Measurements from ENCODE around the gene DOK3.

DOK3 gene

DNA sequence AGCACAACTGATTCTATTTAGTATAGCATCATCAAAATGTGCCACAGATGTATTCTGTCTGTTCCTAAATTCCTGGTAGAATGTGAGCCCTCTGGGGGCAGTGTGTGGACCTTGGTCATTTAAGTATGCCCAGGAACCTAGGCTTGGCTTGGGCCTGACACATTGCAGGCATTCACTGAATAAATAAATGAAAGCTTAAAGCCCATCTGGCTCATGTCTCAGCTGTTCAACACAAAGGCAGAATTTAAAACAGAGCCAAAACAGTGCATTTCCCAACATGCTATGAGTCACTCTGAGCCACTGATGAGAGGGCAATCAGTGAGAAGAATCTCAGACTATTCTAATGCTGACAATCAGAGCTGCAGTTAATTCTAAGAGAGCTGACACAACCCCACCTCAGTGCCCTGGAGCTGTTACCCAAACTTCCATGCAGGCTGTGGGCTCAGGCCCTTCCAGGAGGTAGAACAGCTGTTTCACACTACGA lies 36.7 kb upstream of the DOK3 start:
- Histone ChIP-seq H2BK120ac (ENCODE audit: low read depth, low read length) (no peak overlapping the region), H3K14ac (ENCODE audit: low read length in 2 of 2) (no peak overlapping the region), H2AK5ac (ENCODE audit: low read length, severe bottlenecking) (peak overlapping the region; percentile 24), H2BK12ac (ENCODE audit: low read length in 2 of 2) (no peak overlapping the region), H3K23ac (ENCODE audit: low read length in 2 of 2) (no peak overlapping the region), H3K9me3 (ENCODE audit: control insufficient read depth, low read length) (no peaks in the 10 kb centered on the region), H2AFZ (ENCODE audit: low read depth, low read length) (no peak overlapping the region), H2BK5ac (ENCODE audit: low read depth, low read length, poor library complexity, severe bottlenecking) (no peak overlapping the region), H2BK15ac (ENCODE audit: low read depth, poor library complexity, severe bottlenecking) (no peak overlapping the region), H3K79me1 (replicated peaks; ENCODE audit: low read length, poor library complexity, severe bottlenecking) (peaks cover 14% of the 10 kb centered on the region), H3K4me1 (ENCODE audit: control insufficient read depth, insufficient read depth, low read depth, low read length) (peaks cover 16% of the 10 kb centered on the region), H3K4ac (ENCODE audit: low read depth in 1 of 2, low read length in 2 of 2) (no peak overlapping the region), H3K4me2 (ENCODE audit: low read length, poor library complexity, severe bottlenecking) (no peak overlapping the region), H4K91ac (ENCODE audit: low read length) (no peak overlapping the region), H3K9ac (ENCODE audit: low read length) (peak overlapping the region; percentile 80), H3K27me3 (ENCODE audit: control insufficient read depth in 1 of 2, insufficient read depth in 1 of 2, low read length in 2 of 2) (no peaks in the 10 kb centered on the region), H3K27ac (ENCODE audit: low read length, poor library complexity, severe bottlenecking) (peak overlapping the region; percentile 89), H4K8ac (ENCODE audit: low read length) (no peak overlapping the region), H3K18ac (ENCODE audit: low read depth in 1 of 2, low read length in 2 of 2) (peak overlapping the region in 1 of 2 experiments; percentile 80), H3K36me3 (ENCODE audit: control insufficient read depth in 1 of 2, insufficient read depth in 2 of 2, low read depth in 1 of 2, low read length in 2 of 2) (peaks cover 8 to 17% of the 10 kb centered on the region in 2 experiments), H3K4me3 (ENCODE audit: insufficient read depth in 1 of 2, low read depth in 1 of 2, low read length in 2 of 2) (peak overlapping the region in 1 of 2 experiments; percentile 50)
- DNase-seq: peak; percentile 99
- WGBS: 0% methylated on average over 1 of the region's 1 CpG

DNA sequence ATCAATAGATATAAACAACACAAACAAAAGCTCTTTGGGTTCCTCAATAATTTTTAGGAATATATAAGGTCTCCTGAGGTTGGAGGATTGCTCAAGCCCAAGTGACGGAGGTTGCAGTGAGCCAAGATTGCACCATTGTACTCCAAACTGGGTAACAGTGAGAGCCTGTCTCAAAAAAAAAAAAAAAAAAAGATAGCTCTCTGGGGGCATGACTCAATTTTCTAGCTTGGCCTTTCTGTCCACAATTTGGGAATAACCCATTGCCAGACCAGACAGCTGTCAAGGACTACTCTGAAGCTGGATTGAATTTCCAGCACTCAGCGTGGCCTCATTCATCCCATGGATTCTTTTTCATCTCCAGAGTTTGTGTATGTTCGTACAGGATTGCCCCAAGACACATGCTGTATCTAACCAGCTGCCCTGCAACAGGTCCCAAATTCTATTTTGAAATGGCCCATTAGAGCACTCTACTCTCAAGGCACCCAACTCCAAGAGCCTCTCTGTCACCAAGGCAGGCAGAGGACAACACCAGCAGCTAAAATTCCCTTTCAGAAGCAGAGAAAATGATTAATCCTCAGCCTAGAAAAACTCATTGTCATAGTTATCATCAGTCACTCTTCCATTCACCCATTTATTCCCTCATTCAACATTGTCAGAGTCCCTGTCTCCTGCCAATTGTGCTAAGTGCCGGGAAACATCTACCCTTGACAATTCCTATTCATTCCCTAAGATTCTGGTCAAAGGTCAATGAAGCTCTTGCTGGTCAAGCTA lies 36.0 kb upstream of the DOK3 start:
- Histone ChIP-seq H3K79me1 (replicated peaks; ENCODE audit: low read length, poor library complexity, severe bottlenecking) (peaks cover 13% of the 10 kb centered on the region), H3K4me2 (ENCODE audit: low read length, poor library complexity, severe bottlenecking) (no peak overlapping the region), H2BK120ac (ENCODE audit: low read depth, low read length) (peak overlapping the region; percentile 85), H3K14ac (ENCODE audit: low read length in 2 of 2) (no peak overlapping the region), H3K4ac (ENCODE audit: low read depth in 1 of 2, low read length in 2 of 2) (peak overlapping the region; percentile 47 to 95), H4K91ac (ENCODE audit: low read length) (peak overlapping the region; percentile 61), H3K9me3 (ENCODE audit: control insufficient read depth, low read length) (no peaks in the 10 kb centered on the region), H3K18ac (ENCODE audit: low read depth in 1 of 2, low read length in 2 of 2) (peak overlapping the region; percentile 28 to 80), H3K27me3 (ENCODE audit: control insufficient read depth in 1 of 2, insufficient read depth in 1 of 2, low read length in 2 of 2) (no peaks in the 10 kb centered on the region), H3K36me3 (ENCODE audit: control insufficient read depth in 1 of 2, insufficient read depth in 2 of 2, low read depth in 1 of 2, low read length in 2 of 2) (peaks cover 5 to 12% of the 10 kb centered on the region in 2 experiments), H3K4me3 (ENCODE audit: insufficient read depth in 1 of 2, low read depth in 1 of 2, low read length in 2 of 2) (peak overlapping the region in 1 of 2 experiments; percentile 50), H3K23ac (ENCODE audit: low read length in 2 of 2) (peak overlapping the region in 1 of 2 experiments; percentile 9), H2AFZ (ENCODE audit: low read depth, low read length) (no peak overlapping the region), H2BK15ac (ENCODE audit: low read depth, poor library complexity, severe bottlenecking) (no peak overlapping the region), H2BK5ac (ENCODE audit: low read depth, low read length, poor library complexity, severe bottlenecking) (no peak overlapping the region), H4K8ac (ENCODE audit: low read length) (peak overlapping the region; percentile 80), H2AK5ac (ENCODE audit: low read length, severe bottlenecking) (peak overlapping the region; percentile 53), H3K4me1 (ENCODE audit: control insufficient read depth, insufficient read depth, low read depth, low read length) (peaks cover 16% of the 10 kb centered on the region), H2BK12ac (ENCODE audit: low read length in 2 of 2) (no peak overlapping the region), H3K27ac (ENCODE audit: low read length, poor library complexity, severe bottlenecking) (peak overlapping the region; percentile 89), H3K9ac (ENCODE audit: low read length) (peak overlapping the region; percentile 80)
- DNase-seq: peak; percentile 90
- 34% methylated on average over 4 of the region's 4 CpGs for WGBS

DNA sequence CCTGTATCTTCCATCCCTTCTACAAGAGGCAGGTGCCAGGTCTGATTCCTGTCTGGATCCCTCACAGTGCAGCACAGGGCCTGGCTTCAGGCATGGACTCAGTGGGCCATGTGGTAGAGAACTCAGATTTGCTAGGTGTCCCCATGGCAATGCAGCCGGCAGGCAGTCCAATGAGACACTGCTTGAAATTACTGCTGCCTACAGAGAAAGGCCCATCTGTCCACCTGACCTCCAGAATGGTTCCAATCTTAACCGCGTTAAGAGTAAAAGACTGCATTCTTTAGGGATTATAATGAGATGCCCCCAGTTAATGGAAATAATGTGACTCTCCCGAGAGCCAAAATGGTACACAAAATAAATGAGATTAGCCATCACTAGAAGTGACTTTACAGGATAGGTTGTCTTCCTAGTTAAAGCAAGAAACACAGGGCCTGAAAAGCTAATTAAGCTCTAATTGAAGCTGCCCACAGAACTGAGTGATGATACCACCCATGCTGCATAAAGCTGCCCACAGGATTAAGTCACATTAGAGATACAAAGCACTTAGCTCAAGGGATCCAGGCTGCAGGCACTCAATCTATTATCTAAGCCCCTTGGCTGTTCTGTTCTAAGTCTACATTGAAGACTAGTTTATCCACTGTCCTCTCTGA lies 33.3 kb upstream of the DOK3 start:
- Histone ChIP-seq H2BK12ac (ENCODE audit: low read length in 2 of 2) (peak overlapping the region in 1 of 2 experiments; percentile 25), H2BK120ac (ENCODE audit: low read depth, low read length) (no peak overlapping the region), H3K4me1 (ENCODE audit: control insufficient read depth, insufficient read depth, low read depth, low read length) (peaks cover 24% of the 10 kb centered on the region), H3K14ac (ENCODE audit: low read length in 2 of 2) (peak overlapping the region in 1 of 2 experiments; percentile 18), H2BK15ac (ENCODE audit: low read depth, poor library complexity, severe bottlenecking) (no peak overlapping the region), H3K4me2 (ENCODE audit: low read length, poor library complexity, severe bottlenecking) (no peak overlapping the region), H3K27ac (ENCODE audit: low read length, poor library complexity, severe bottlenecking) (no peak overlapping the region), H2AFZ (ENCODE audit: low read depth, low read length) (no peak overlapping the region), H3K4me3 (ENCODE audit: insufficient read depth in 1 of 2, low read depth in 1 of 2, low read length in 2 of 2) (no peak overlapping the region), H3K27me3 (ENCODE audit: control insufficient read depth in 1 of 2, insufficient read depth in 1 of 2, low read length in 2 of 2) (no peaks in the 10 kb centered on the region), H3K18ac (ENCODE audit: low read depth in 1 of 2, low read length in 2 of 2) (no peak overlapping the region), H3K4ac (ENCODE audit: low read depth in 1 of 2, low read length in 2 of 2) (no peak overlapping the region), H4K91ac (ENCODE audit: low read length) (peak overlapping the region; percentile 63), H3K36me3 (ENCODE audit: control insufficient read depth in 1 of 2, insufficient read depth in 2 of 2, low read depth in 1 of 2, low read length in 2 of 2) (peaks cover 12 to 14% of the 10 kb centered on the region in 2 experiments), H3K9ac (ENCODE audit: low read length) (no peak overlapping the region), H3K23ac (ENCODE audit: low read length in 2 of 2) (peak overlapping the region in 1 of 2 experiments; percentile 91), H4K8ac (ENCODE audit: low read length) (no peak overlapping the region), H3K79me1 (replicated peaks; ENCODE audit: low read length, poor library complexity, severe bottlenecking) (peaks cover 7% of the 10 kb centered on the region), H2BK5ac (ENCODE audit: low read depth, low read length, poor library complexity, severe bottlenecking) (no peak overlapping the region), H2AK5ac (ENCODE audit: low read length, severe bottlenecking) (peak overlapping the region; percentile 31), H3K9me3 (ENCODE audit: control insufficient read depth, low read length) (no peaks in the 10 kb centered on the region)
- no peak for DNase-seq
- 100% methylated on average over 4 of the region's 4 CpGs for WGBS

DNA sequence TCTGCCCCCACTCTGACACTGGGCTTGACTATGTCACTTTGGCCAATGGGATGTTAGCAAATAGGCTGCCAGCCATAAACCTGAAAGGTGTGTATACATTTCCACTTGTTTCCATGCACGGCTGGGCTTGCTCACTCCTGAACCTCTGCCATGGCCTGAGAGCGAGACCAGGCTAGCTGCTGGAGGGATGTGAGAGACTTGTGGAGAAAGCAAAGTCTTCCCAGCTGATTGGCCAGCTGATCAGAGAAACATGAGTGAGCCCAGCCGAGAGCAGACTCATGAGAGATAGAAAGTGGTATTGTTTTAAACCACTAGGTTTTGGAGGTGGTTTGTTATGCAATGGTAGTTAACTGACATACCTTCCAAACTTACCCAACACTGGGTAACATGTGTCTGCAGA lies 30.8 kb upstream of the DOK3 start:
- peak overlapping the region in 1 of 2 experiments; percentile 72 for H2BK12ac ChIP-seq (ENCODE audit: low read length in 2 of 2)
- H3K9me3 ChIP-seq (ENCODE audit: control insufficient read depth, low read length): no peaks in the 10 kb centered on the region
- H4K91ac ChIP-seq (ENCODE audit: low read length): no peak overlapping the region
- no peaks in the 10 kb centered on the region for H3K27me3 ChIP-seq (ENCODE audit: control insufficient read depth in 1 of 2, insufficient read depth in 1 of 2, low read length in 2 of 2)
- H3K18ac ChIP-seq (ENCODE audit: low read depth in 1 of 2, low read length in 2 of 2): no peak overlapping the region
- H3K36me3 ChIP-seq (ENCODE audit: control insufficient read depth in 1 of 2, insufficient read depth in 2 of 2, low read depth in 1 of 2, low read length in 2 of 2): peaks cover 19 to 37% of the 10 kb centered on the region in 2 experiments
- H3K4me2 ChIP-seq (ENCODE audit: low read length, poor library complexity, severe bottlenecking): no peak overlapping the region
- no peak overlapping the region for H2AFZ ChIP-seq (ENCODE audit: low read depth, low read length)
- no peak overlapping the region for H2BK15ac ChIP-seq (ENCODE audit: low read depth, poor library complexity, severe bottlenecking)
- no peak overlapping the region for H4K8ac ChIP-seq (ENCODE audit: low read length)
- H3K27ac ChIP-seq (ENCODE audit: low read length, poor library complexity, severe bottlenecking): no peak overlapping the region
- no peak overlapping the region for H2BK120ac ChIP-seq (ENCODE audit: low read depth, low read length)
- H3K9ac ChIP-seq (ENCODE audit: low read length): no peak overlapping the region
- 94% methylated on average over 2 of the region's 3 CpGs for WGBS
- peak overlapping the region; percentile 3 for H2AK5ac ChIP-seq (ENCODE audit: low read length, severe bottlenecking)
- peaks cover 5% of the 10 kb centered on the region for H3K79me1 ChIP-seq (replicated peaks; ENCODE audit: low read length, poor library complexity, severe bottlenecking)
- peaks cover 25% of the 10 kb centered on the region for H3K4me1 ChIP-seq (ENCODE audit: control insufficient read depth, insufficient read depth, low read depth, low read length)
- no peak overlapping the region for H3K4me3 ChIP-seq (ENCODE audit: insufficient read depth in 1 of 2, low read depth in 1 of 2, low read length in 2 of 2)
- H3K4ac ChIP-seq (ENCODE audit: low read depth in 1 of 2, low read length in 2 of 2): no peak overlapping the region
- H3K14ac ChIP-seq (ENCODE audit: low read length in 2 of 2): no peak overlapping the region
- no peak overlapping the region for H2BK5ac ChIP-seq (ENCODE audit: low read depth, low read length, poor library complexity, severe bottlenecking)
- H3K23ac ChIP-seq (ENCODE audit: low read length in 2 of 2): no peak overlapping the region
- DNase-seq: no peak

All from mesenchymal stem cell (in vitro differentiated cells and primary cell).